Endothelial cell of umbilical vein (primary cell): ENCODE results near the gene CENPP. TPM values are rescaled to one million over a fixed set of nuclear protein-coding genes. Genes with fewer than 3 reads are reported as not detected.

ENCODE experiments used
- BruUV-seq: library from RNA; stranded (reverse); fragments of 400-500 nt; replicated peaks from 2 replicates; lab custom pipeline; 2021; lab: Mats Ljungman, UMichigan
- CTCF ChIA-PET: fragments of 300-600, 350-600 bp; sonication (Branson Sonifier 250); formaldehyde crosslinking; loops from one replicate; lab custom pipeline; 2021; ENCODE audit warnings: antibody characterized with exemption, inconsistent platforms; lab: Charles Lee
- POLR2A ChIA-PET: fragments of 300-600, 350-600 bp; sonication (Branson Sonifier 250); formaldehyde crosslinking; loops from one replicate; lab custom pipeline; 2021; ENCODE audit warnings: antibody characterized with exemption, inconsistent platforms; lab: Charles Lee
- DNase-seq: peaks from one replicate; pipeline ENCODE4 v3.0.0-alpha.2; 2011; ENCODE audit warnings: low read depth, low spot score
- FAIRE-seq: peaks from 2 replicates; lab custom pipeline; 2011; peaks lifted over from hg19 to GRCh38; lab: Jason Lieb, UNC
- H2AFZ ChIP-seq: 2 replicates; pipeline ENCODE4 v1.6.0; 2012; ENCODE audit warnings: low read depth, low read length, control low read depth, inconsistent platforms
- H3K27ac ChIP-seq: 2 replicates; pipeline ENCODE4 v1.5.1; 2011; ENCODE audit warnings: low read depth, mild to moderate bottlenecking, control low read depth, low read length, moderate library complexity; ENCODE audit not compliant: insufficient read depth
- H3K27me3 ChIP-seq, 2 experiments: 2 replicates each; pipeline versions ENCODE4 v1.6.0 to v1.6.1; 2011; ENCODE audit warnings: low read length in 2 of 2, mixed read lengths in 1 of 2; ENCODE audit not compliant: control insufficient read depth in 2 of 2, insufficient read depth in 2 of 2
- H3K36me3 ChIP-seq, 2 experiments: 2 replicates in 1 of 2; 3 replicates in 1 of 2; pipeline ENCODE4 v1.5.1; 2011; ENCODE audit warnings: low read length in 2 of 2, mild to moderate bottlenecking in 1 of 2, moderate library complexity in 1 of 2; ENCODE audit not compliant: control insufficient read depth in 2 of 2, insufficient read depth in 2 of 2; ENCODE audit errors: extremely low read depth in 1 of 2
- H3K4me1 ChIP-seq: 3 replicates; pipeline ENCODE4 v1.5.1; 2011; ENCODE audit warnings: mild to moderate bottlenecking, low read length; ENCODE audit not compliant: control insufficient read depth, insufficient read depth; ENCODE audit errors: extremely low read depth
- H3K4me2 ChIP-seq: 2 replicates; pipeline ENCODE4 v1.6.1; 2011; ENCODE audit warnings: low read length, control low read depth, mixed read lengths; ENCODE audit not compliant: insufficient read depth
- H3K4me3 ChIP-seq, 3 experiments: fragments of 200-600 bp in 1 of 3; sonication (generic), shearing (Covaris generic) in 1 of 3; replicated peaks in 1 of 3; 2 replicates each; pipeline ENCODE4 v1.5.1; 2011 to 2016; ENCODE audit warnings: control low read depth in 3 of 3, low read length in 3 of 3, mild to moderate bottlenecking in 2 of 3, inconsistent platforms in 1 of 3, low read depth in 1 of 3, moderate library complexity in 1 of 3; ENCODE audit not compliant: insufficient read depth in 1 of 3
- H3K79me2 ChIP-seq: 2 replicates; pipeline ENCODE4 v1.6.0; 2012; ENCODE audit warnings: low read length, inconsistent platforms; ENCODE audit not compliant: control insufficient read depth, insufficient read depth
- H3K9ac ChIP-seq: replicated peaks from 2 replicates; pipeline ENCODE3; 2011; ENCODE audit warnings: low read length, control low read depth; ENCODE audit not compliant: insufficient read depth; ENCODE audit errors: extremely low read depth
- H3K9me1 ChIP-seq: replicated peaks from 3 replicates; pipeline ENCODE4 v1.6.0; 2011; ENCODE audit warnings: mild to moderate bottlenecking, low read length; ENCODE audit not compliant: control insufficient read depth, insufficient read depth; ENCODE audit errors: extremely low read depth
- H3K9me3 ChIP-seq: replicated peaks from 2 replicates; pipeline ENCODE4 v1.5.1; 2012; ENCODE audit warnings: low read length, inconsistent platforms; ENCODE audit not compliant: control insufficient read depth, insufficient read depth
- H4K20me1 ChIP-seq: replicated peaks from 2 replicates; pipeline ENCODE3; 2011; ENCODE audit warnings: mild to moderate bottlenecking, low read length; ENCODE audit not compliant: control insufficient read depth, insufficient read depth; ENCODE audit errors: extremely low read depth
- EZH2 ChIP-seq: IDR thresholded peaks from 2 replicates; pipeline ENCODE4 v1.6.1; 2012; ENCODE audit warnings: borderline replicate concordance, low read depth, mild to moderate bottlenecking, moderate library complexity, low read length, inconsistent platforms; ENCODE audit not compliant: severe bottlenecking
- FOS ChIP-seq: IDR thresholded peaks from 2 replicates; pipeline ENCODE4 v1.6.1; 2011; ENCODE audit warnings: mild to moderate bottlenecking, low read length, moderate library complexity, borderline replicate concordance; ENCODE audit not compliant: insufficient read depth
- GATA2 ChIP-seq: IDR thresholded peaks from 2 replicates; pipeline ENCODE4 v1.7.0; 2011; ENCODE audit warnings: low read depth, mild to moderate bottlenecking, moderate library complexity, mixed read lengths, low read length; ENCODE audit not compliant: insufficient read length, insufficient read depth
- JUN ChIP-seq: IDR thresholded peaks from 2 replicates; pipeline ENCODE4 v1.6.1; 2011; ENCODE audit warnings: borderline replicate concordance, low read depth; ENCODE audit not compliant: insufficient read length, insufficient read depth
- MAX ChIP-seq: IDR thresholded peaks from 2 replicates; pipeline ENCODE4 v1.6.1; 2011; ENCODE audit not compliant: insufficient read depth, insufficient read length
- MYC ChIP-seq: IDR thresholded peaks from one replicate; pipeline ENCODE4 v1.6.1; 2011; ENCODE audit warnings: mild to moderate bottlenecking, low read depth, low read length
- POLR2A ChIP-seq: IDR thresholded peaks from 2 replicates; pipeline ENCODE4 v1.6.1; 2012; ENCODE audit warnings: low read depth, mild to moderate bottlenecking, control low read depth, low read length
- POLR2AphosphoS5 ChIP-seq: IDR thresholded peaks from 2 replicates; pipeline ENCODE4 v1.6.1; 2012; ENCODE audit warnings: low read depth, mild to moderate bottlenecking, control low read depth, low read length, moderate library complexity; ENCODE audit not compliant: insufficient read depth
- dilution Hi-C: fragments of 300-500 bp; cut with MboI; formaldehyde crosslinking; loops from one replicate; pipeline ENCODE4 v1.15.0; 2019; ENCODE audit warnings: low sequenced_read_pairs; ENCODE audit not compliant: extremely low pct_ligation_motif_present
- intact Hi-C: fragments of 100-400 bp; cut with micrococcal nuclease; formaldehyde crosslinking; loops from one replicate; pipeline ENCODE4 v1.10.0; 2022
- polyA plus RNA-seq, 4 experiments: library from polyadenylated mRNA; depleted of rRNA in 3 of 4; stranded (reverse) in 3 of 4; unstranded in 1 of 4; fragments of >200 nt; gene quantifications; 2 replicates each; pipeline versions ENCODE4 v1.2.1 to v1.2.3, GENCODE V29; 2011 to 2012; ENCODE audit warnings: missing spikeins in 1 of 4
- total RNA-seq: library from RNA; stranded (reverse); gene quantifications from 2 replicates; pipeline ENCODE4 v1.2.3, GENCODE V29; 2021
- TF ChIP-seq, protein P1 (sequence below), 2 donors: IDR thresholded peaks; 1 replicate in 1 of 2; 2 replicates in 1 of 2; pipeline ENCODE4 v1.5.1; 2011; ENCODE audit warnings: low read length in 2 of 2, mild to moderate bottlenecking in 2 of 2, moderate library complexity in 2 of 2, control low read depth in 1 of 2, inconsistent platforms in 1 of 2, low read depth in 1 of 2; ENCODE audit not compliant: insufficient read depth in 1 of 2; ENCODE audit errors: extremely low read depth in 1 of 2

CENPP gene
- total and polyA plus RNA-seq, 2 donors (not counting 3 experiments of a cell fraction or from before 2014, with no cell fraction given): 1.2 to 12.0 TPM

GRCh38 chr9:92598382-92598781 is 272.6 kb downstream of the CENPP start:
- Histone ChIP-seq H3K36me3 (no peaks in the 10 kb centered on the region), H2AFZ (no peak overlapping the region), H3K9ac (no peak overlapping the region), H3K4me2 (no peak overlapping the region), H3K4me1 (no peaks in the 10 kb centered on the region), H3K9me1 (no peaks in the 10 kb centered on the region), H3K4me3 (no peak overlapping the region), H4K20me1 (no peaks in the 10 kb centered on the region), H3K79me2 (no peaks in the 10 kb centered on the region), H3K9me3 (no peaks in the 10 kb centered on the region), H3K27me3 (no peaks in the 10 kb centered on the region), H3K27ac (no peak overlapping the region)
- no TSS peak for BruUV-seq
- DNase-seq: no peak
- FAIRE-seq: no peak
- TF ChIP-seq EZH2 (no peak), POLR2AphosphoS5 (no peak), GATA2 (no peak), FOS (no peak), MAX (no peak), JUN (no peak), MYC (no peak), POLR2A (no peak)
- TF ChIP-seq, protein P1, sequence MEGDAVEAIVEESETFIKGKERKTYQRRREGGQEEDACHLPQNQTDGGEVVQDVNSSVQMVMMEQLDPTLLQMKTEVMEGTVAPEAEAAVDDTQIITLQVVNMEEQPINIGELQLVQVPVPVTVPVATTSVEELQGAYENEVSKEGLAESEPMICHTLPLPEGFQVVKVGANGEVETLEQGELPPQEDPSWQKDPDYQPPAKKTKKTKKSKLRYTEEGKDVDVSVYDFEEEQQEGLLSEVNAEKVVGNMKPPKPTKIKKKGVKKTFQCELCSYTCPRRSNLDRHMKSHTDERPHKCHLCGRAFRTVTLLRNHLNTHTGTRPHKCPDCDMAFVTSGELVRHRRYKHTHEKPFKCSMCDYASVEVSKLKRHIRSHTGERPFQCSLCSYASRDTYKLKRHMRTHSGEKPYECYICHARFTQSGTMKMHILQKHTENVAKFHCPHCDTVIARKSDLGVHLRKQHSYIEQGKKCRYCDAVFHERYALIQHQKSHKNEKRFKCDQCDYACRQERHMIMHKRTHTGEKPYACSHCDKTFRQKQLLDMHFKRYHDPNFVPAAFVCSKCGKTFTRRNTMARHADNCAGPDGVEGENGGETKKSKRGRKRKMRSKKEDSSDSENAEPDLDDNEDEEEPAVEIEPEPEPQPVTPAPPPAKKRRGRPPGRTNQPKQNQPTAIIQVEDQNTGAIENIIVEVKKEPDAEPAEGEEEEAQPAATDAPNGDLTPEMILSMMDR (IDR thresholded peaks at IDR 0.05; ENCODE audit: extremely low read depth in 1 of 2, insufficient read depth in 1 of 2, low read depth in 1 of 2, low read length in 2 of 2): no peak
- intact Hi-C loops: no loop called here
- POLR2A ChIA-PET: no interaction called here
- dilution Hi-C loops: no loop called here
- CTCF ChIA-PET: no interaction called here
